ENCODE measurements around the gene CYP4F22.

GRCh38 chr19:15591796-15592195, 83.5 kb downstream of the CYP4F22 start:
- TF ChIP-seq POLR2A (IDR thresholded peaks at IDR 0.05) (no peak), CTCF (IDR thresholded peaks at IDR 0.05) (no peak)
